Skeletal muscle cell (primary cell): ENCODE data around the gene PTCH2.
"Not testable (repeated sequence)": the region's sequence is repeated elsewhere in the genome, so short reads cannot be mapped to it uniquely, and the experiment has no call there.

ENCODE experiments used
- DNase-seq: peaks from one replicate; pipeline ENCODE4 v3.0.0-alpha.2; 2010; ENCODE audit warnings: low read depth
- H3K4me3 ChIP-seq: 2 replicates; pipeline ENCODE4 v1.5.1; 2011; ENCODE audit warnings: low read depth, mild to moderate bottlenecking, control low read depth, low read length, moderate library complexity

The PTCH2 gene

DNA sequence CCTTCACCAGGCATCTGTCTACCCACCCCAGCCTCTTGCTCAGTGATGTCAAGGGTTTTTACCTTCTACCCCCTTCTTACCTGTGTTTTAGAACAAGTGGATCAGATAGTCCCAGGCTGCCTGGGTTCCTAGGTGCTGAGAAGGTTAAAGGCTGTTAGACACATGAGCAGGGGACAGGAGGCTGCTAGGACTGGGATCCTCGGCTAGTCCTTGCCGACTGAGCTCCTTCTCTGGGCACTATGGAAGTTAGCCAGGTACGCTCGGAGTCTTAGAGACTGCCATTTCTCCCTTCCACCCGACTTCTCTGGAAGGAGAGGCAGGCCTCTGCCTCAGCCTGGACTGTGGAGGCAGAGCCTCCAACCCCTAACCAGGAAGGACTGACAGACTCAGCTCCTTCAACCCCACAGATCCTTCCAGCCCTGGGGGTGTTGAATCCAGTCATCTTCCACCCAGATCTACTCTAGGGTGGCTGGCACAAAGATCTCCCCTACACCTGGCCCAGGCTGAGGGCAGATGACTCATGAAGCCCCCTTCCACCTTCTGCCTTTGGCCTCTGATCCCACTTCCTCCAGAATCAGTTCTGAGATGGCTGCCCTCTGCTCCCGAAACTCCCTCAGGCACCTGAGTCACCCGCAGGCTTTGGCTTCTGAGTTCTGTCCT lies 36.2 kb downstream of the PTCH2 start, which contains the start of gene DYNLT4:
Gene DYNLT4 (minus strand): TSS at position 648 of the 660 bp plus-strand sequence. CDS start 683 bp downstream, outside the sequence.
- DNase-seq: no peak
- H3K4me3 ChIP-seq: peak within 1 kb of the TSS; percentile 49

- no peak overlapping the region for H3K4me3 ChIP-seq
- DNase-seq: no peak
Observed at GRCh38 chr1:44806025-44806703, 36.9 kb downstream of the PTCH2 start.

DNA sequence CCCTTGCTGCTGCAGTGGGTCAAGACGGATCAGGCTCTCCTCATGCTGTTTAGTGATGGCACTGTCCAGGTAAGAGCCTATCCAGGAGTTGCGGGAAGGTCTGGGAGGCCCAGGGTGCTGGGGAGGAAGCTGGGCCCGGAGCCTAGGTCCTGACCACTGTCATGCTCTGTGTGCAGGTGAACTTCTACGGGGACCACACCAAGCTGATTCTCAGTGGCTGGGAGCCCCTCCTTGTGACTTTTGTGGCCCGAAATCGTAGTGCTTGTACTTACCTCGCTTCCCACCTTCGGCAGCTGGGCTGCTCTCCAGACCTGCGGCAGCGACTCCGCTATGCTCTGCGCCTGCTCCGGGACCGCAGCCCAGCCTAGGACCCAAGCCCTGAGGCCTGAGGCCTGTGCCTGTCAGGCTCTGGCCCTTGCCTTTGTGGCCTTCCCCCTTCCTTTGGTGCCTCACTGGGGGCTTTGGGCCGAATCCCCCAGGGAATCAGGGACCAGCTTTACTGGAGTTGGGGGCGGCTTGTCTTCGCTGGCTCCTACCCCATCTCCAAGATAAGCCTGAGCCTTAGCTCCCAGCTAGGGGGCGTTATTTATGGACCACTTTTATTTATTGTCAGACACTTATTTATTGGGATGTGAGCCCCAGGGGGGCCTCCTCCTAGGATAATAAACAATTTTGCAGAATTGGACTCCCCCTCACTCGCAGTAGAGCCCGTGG lies 37.6 kb downstream of the PTCH2 start:
- no peak for DNase-seq
- H3K4me3 ChIP-seq: no peak overlapping the region

DNA sequence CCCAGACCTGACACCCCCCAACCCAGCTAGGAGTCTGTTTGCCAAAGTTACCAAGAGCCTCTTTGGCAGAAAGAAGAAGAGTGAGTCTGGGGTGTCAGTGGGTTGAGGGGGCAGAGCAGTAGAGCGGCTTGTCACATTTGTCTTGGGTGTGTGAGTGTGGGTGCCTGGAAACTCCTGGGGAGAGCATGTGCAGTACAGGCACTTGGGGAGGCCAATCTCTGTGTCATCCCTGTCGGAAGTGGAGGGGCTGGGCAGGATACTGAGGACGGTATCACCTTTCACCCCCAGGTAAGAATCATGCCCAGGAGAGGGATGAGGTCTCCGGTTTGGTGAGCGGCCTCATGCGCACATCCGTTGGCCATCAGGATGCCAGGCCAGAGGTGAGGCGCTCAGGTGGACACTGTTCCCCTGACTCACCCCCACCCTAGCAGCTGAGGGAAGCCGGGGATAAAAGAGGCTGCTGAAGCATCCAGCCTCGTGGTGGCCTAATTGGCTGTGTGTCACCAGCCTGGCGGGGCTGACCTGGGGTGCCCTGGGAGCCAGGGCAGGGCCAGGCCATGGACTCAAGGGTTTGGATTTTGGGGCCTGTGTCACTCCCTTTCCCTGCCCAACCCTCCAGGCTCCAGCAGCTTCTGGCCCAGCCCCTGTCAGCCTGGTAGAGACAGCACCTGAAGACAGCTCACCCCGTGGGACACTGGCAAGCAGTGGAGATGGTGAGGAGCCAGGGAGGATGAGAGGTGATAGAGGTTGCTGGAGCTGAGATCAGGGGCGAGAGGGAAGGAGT lies 39.5 kb downstream of the PTCH2 start:
- DNase-seq: no peak
- H3K4me3 ChIP-seq: no peak overlapping the region

- no peak for DNase-seq
- H3K4me3 ChIP-seq: peak overlapping the region; percentile 92
Observed at GRCh38 chr1:44803062-44803311, 40.1 kb downstream of the PTCH2 start.

GRCh38 chr1:44802306-44803061 lies 40.6 kb downstream of the PTCH2 start:
- DNase-seq: no peak
- H3K4me3 ChIP-seq: peak overlapping the region; percentile 92

DNA sequence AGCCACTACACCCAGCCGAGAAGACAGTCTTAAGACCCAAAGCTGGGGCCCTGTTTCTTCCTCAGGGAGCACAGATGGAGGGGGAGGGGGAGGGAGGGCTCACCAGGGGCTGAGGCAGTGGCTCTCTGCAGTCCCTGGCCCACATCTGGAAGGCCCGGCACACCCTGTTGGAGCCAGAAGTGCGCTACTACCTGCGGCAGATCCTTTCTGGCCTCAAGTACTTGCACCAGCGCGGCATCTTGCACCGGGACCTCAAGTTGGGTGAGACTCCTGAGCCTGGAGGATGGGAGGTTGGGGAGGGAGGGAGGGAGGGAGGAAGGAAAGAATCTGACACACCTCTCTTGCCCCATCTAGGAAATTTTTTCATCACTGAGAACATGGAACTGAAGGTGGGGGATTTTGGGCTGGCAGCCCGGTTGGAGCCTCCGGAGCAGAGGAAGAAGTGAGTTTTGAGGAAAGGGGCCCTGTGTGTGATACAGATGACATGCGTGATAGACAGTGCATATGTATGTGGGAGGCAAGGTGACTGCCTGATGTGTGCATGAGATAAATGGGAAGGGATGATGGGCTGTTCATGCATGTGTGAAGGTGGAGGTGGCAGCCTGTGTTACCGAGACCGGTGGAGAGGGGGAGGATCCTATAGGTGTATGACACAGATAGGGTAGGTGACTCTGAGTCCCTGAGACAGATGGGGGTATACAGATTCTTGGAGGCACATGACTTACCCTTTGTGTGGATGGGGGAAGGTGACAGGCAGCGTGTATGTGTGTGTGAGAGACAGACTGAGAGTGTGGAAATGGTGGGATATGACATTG lies 41.4 kb downstream of the PTCH2 start:
- DNase-seq: no peak
- H3K4me3 ChIP-seq: peak overlapping the region; percentile 92

GRCh38 chr1:44799770-44800584 lies 43.1 kb downstream of the PTCH2 start, which contains the start of gene PLK3:
TSS of gene PLK3 (plus strand) at chr1:44800377. CDS start at chr1:44800464, 87 bp downstream.
- peak; percentile 93 for DNase-seq
- peak within 1 kb of the TSS; percentile 92 for H3K4me3 ChIP-seq

DNA sequence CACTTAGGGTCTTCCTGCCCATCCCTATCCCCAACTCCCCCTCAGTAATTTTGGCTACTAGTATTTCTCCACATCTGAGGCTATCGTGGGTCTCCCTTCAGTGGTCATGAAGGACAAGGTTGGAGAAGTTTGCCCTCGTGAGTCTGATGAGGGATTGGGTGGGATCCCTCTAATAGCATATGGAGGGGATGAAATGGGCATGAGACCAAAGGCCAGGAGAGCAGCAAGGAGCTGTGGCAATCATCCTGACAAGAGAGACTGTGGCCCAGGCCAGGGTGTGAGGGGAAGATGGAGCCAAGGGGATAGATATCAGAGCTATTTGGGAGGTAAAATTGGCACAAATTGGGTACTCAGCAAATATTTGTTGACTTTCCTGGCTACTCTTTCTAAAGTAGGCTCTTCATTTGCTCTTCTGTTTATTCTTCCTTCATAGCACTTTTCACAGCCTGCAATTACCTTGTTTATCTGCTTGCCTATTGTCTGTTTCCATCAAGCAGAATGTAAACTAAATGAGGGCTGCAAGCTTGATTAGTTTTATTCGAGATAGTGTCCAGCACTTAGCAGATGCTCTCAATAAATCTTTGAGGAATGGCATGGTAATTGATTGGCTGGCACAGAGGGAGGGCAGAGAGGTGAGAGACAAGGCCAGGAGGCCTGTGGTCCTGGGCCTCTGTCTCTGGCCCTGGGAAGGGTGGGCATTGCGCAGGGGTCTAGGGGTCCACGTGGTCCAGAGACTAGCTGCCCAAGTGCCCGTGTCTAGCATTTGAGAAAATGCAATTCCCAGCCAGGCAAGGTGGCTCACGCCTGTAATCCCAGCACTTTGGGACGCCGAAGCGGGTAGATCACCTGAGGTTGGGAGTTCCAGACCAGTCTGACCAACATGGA lies 44.3 kb downstream of the PTCH2 start:
- DNase-seq: no peak
- H3K4me3 ChIP-seq: no peak overlapping the region

- DNase-seq, H3K4me3 ChIP-seq: not testable (repeated sequence)
Observed at GRCh38 chr1:44797886-44798285, 45.2 kb downstream of the PTCH2 start.

DNA sequence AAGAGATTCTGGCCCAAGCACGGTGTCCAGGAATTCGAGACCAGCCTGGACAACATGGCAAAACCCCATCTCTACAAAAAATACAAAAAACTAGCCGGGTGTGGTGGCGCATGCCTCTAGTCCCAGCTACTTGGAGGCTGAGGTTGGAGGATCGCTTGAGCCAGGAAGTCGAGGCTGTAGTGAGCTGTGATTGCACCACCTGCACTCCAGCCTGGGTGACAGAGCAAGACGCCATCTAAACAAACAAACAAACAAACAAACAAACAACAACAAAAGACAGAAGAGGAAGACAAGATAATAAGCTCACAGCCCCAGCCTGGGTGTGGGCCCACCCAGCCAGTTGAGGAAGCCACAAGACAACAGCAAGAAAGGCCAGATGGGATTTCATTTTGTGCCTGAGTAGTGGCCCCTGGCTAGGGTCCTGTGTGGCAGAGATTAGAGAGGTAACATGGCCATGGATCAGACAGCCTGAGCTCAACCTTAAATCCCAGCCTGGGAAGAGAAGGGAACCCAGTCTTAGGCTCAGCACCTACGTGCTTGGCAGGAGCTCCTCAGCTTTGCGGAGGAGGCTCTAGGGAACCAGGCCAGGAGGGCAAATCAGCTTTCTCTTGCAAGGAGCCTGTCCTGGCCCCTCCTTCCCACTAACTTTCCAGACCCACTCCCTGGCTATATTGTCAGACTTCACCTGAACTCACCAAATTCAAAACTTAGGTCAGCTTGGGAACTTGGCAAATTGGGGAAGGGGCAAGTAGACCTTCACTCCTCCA lies 50.1 kb downstream of the PTCH2 start:
- H3K4me3 ChIP-seq: no peak overlapping the region
- DNase-seq: no peak

DNA sequence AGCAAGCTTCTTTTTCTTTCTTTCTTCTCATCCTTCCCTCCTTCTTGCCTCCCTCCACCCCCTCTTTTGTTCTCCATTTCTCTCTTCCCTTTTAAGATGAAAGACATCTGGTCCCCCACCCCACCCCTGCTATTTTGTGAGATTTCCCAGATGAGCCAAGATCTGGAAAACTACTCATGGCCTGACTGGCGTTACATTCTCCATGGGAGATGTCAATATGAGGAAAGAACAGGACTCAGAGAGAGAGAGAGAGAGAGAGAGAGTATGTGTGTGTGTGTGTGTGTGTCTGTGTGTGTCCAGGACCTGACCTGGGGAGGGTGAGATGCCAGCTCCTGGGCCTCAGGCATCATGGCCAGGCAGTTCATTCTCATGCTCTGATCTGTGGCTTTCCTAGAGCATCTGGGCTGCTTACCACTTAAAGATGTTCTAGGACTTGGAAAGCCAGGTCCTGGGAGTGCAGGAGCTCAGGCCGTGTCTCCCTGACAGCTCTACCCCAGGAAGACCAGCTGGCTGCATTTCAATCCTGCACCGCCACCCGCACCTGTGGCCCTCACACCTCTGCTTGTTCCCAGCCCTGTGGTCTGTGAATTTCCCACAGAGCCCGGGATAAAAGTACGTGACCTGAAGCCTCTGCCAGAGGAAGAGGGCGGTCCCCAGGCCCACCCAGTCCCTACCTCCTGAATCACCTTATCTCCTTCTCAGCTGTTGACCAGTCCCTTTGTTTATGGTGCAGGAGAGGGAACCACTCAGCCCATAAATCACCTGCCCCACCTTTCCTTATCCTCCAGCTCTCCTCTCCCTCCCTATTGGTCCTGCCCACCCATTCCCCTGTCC lies 51.9 kb downstream of the PTCH2 start:
- H3K4me3 ChIP-seq: no peak overlapping the region
- no peak for DNase-seq

GRCh38 chr1:44788120-44788860 lies 54.8 kb downstream of the PTCH2 start, which contains the start of gene BEST4:
TSS of gene BEST4 (minus strand) at chr1:44788170. CDS start at chr1:44787705, 465 bp downstream.
- H3K4me3 ChIP-seq: no peak within 1 kb of the TSS
- no peak for DNase-seq

DNA sequence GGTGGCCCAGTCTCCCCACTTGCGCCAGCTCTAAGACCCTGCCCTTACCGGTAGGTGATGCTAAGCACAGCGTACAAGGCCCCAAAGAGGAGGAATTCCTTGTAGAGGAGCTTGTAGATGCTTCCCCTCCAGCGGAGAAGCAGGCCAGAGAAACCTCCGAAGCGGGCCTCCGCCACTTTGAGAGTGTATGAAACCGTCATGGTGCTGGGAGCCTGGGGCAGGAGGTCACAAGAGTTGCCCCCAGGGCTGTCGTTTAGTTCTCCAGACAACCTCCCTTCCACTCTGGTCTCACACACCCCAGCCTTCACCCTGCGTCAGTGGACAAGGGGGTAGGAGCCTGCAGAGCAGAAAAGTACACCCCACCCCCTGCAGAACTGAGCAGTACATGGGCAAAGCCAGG lies 55.5 kb downstream of the PTCH2 start:
- H3K4me3 ChIP-seq: no peak overlapping the region
- no peak for DNase-seq
